Sciatic nerve (tissue), 2 donors: Measurements from ENCODE around the gene MED29. TPM values are rescaled to one million over a fixed set of nuclear protein-coding genes. Genes with fewer than 3 reads are reported as not detected.

Experiments used
- ATAC-seq: fragments of 200-7000 bp; cut with Tn5 transposase; one replicate; pipeline ENCODE4 v1.9.1; 2020; ENCODE audit warnings: mild to moderate bottlenecking, moderate library complexity
- DNase-seq: peaks from one replicate; pipeline ENCODE4 v3.0.0-alpha.2; 2020; ENCODE audit warnings: low spot score
- intact Hi-C: fragments of 100-400 bp; cut with DNase I; formaldehyde crosslinking; loops from one replicate; pipeline ENCODE4 v1.14.2; 2022
- total RNA-seq: library from RNA; stranded (reverse); fragmentation: NEBNext Ultra II Directional; extraction: Animal tissue kit (Norgen Biotek cat#: 25700); gene quantifications from one replicate; pipeline ENCODE4 v1.2.1, GENCODE V29; 2021
- donor health status: DM: no; HTN: no; CAD: no.
- donor health status: DM: no; HTN: no; CAD: no.

Gene MED29
- total RNA-seq, 1 donor from 2014 or later, result 37.2 TPM

DNA sequence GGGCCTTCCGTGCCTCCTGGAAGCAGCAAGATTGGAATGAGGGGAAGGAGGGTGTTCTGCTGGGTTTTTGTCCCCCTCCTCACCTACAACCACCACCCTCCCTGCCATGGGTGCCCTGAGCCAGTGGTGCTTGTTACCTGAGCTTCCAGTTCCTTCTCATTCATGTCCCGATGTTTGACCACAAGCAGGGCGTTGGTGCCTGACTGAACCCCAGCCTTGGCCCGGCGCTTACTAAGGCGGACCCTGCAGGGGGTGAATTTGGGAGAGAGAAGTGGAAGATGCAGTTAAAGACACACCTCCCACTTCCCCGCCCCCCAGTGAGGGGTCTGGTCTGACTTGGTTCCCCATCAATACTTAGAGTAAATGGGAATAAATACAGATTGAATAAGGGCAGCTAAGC lies 4.6 kb upstream of the MED29 start:
- intact Hi-C loops, result no loop called here
- ATAC-seq (no peak), DNase-seq (no peak)

DNA sequence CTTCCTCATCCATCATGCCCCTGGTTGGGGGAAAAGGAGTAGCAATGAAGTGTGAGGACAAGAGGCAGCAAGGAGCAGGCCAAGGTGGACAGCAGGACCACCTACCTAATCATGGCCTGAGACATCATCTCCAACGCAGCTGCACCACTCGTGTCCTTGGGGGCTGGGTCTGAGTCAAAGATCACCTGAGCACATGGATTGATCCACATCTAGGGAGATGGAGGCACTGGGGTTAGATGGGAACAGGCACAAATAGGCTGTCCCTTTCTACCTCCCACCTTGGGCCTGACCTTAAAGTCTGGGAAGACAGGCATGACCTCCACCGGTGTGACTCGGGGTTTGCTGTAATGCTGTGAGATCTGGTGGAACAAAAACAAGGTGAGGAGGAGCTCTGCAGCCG lies 2.5 kb upstream of the MED29 start:
- intact Hi-C loops, result no loop called here
- DNase-seq (no peak), ATAC-seq (no peak)

DNA sequence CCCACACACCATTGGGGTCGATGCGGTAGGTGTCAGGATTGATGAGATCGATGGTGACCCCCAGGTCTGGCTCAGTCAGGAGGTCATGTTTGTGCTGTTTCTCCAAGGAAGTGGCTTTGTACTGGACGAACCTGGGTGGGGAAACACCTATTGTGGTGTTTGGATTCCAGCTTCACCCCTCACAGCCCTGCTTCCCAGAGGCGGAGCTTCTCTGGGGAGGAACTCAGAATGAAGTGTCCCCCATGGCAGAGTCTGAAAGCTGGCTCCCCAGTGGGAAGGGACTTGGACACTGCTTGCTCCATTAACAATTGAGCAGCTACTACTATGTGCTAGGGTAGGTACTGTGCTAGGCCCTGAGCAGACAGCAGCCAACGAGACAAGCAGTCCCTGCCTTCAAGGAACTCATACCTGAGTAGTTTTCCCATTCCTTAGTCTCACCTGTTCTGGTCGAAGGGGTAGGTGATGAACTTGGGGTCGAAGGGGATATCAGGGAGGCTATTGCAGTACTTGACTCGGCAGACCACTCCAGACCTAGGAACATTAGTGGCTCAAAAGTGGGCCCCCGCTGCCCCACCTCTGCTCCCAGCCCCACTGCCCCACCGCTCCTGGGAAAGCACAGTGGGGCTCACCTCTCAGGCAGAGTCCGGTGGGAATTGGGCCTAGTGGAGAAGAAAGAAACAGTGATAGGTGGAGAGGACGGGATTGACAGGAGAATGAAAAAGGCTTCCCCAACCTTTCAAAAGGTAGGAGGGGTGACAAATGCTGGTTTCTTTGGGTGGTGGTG lies 1.4 kb upstream of the MED29 start:
- DNase-seq (no peak), ATAC-seq (no peak)
- intact Hi-C loops, result loop anchor here (10.0 kb wide), 1 partner anchor 45 kb away; the partner anchor contains the start of gene SAMD4B

DNA sequence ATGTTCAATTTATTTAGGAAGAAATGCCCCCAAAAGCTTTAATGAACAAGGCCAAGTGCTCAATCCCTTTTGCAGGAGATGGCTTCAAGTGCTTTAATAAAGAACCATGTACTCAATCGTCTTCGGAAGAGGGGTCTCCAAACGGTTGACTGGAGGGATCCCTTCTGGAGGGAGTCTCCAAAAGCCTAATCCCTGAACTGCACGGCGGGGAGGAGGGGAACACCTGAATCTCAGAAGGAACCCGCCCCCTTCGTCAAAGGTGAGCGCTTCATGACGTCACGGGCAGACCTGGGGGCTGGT lies 777 bp upstream of the MED29 start:
- no peak for ATAC-seq
- intact Hi-C loops, result loop anchor here (10.0 kb wide), 1 partner anchor 46 kb away; the partner anchor contains the start of gene SAMD4B
- DNase-seq, result no peak

DNA sequence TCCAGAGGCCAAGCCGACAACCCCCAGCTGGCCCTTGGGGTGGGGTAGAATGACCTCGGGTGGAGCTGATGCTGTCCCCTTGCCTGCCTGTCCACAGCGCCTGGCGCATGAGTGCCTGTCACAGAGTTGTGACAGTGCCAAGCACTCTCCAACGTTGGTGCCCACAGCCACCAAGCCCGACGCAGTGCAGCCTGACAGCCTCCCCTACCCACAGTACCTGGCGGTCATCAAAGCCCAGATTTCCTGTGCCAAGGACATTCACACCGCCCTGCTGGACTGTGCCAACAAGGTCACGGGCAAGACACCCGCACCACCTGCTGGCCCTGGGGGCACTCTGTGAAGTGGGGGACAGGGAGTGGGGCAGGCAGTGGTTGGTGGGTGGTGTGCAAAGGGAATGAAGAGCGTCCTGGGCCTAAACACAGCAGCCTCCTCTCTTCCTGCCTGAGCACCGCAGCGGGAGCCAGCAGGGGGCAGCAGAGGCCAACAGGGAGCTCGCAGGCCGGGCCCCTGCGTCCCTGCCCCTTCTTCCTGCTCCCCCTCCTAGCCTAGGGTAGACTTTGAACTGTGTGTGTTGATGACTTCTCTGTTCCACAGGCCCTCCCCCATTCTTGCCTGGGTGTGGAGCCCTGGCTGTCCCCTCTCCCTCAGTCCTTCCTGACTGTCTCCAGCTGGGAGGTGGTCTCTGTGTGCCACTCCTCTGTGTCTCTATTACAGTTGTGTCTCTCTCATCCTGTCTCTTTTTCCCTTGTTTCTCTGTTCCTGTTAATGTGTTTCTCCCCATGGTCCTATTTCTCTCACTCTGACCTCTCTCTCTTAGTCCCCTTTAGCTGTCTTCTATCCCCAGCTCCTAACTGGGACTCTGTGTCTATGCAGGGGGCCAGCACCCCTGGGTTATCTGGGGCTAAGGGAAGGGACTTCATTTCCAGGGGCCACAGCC lies 6.5 kb downstream of the MED29 start:
- intact Hi-C loops, result loop anchor here (10.0 kb wide), 1 partner anchor 53 kb away; the partner anchor contains the start of gene SAMD4B
- DNase-seq (peak; percentile 95), ATAC-seq (peak; percentile 83)

DNA sequence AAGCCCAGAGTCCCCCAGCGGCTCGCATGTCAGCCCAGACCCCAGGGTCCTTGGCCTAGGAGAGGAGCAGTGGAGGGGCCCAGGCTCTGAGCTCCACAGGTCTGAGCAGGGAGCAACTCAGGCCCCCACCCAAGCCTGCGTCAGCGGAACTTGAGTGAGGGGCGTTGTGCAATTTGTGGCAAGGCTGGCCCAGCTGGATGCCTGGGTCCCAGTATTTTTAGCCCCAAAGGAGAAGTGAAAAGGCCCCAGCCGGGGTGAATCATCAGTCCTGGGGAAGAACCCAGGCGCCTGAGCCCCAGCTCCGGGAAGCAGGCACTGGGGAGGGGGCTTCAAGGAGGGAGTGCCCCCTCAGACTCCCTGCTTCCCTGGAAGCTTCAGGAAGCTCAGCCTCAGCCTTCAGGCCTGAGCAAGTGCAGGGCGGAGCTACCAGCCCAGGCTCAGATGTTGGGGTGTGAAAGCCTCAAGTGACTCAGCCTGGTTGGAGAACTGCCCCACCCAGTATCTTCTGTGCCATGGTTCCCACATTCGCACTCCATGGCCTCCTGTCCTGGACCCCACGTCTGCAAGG lies 7.2 kb downstream of the MED29 start:
- intact Hi-C loops, result loop anchor here (10.0 kb wide), 1 partner anchor 54 kb away; the partner anchor contains the start of gene SAMD4B
- ATAC-seq, result peak; percentile 10
- peak; percentile 83 for DNase-seq

DNA sequence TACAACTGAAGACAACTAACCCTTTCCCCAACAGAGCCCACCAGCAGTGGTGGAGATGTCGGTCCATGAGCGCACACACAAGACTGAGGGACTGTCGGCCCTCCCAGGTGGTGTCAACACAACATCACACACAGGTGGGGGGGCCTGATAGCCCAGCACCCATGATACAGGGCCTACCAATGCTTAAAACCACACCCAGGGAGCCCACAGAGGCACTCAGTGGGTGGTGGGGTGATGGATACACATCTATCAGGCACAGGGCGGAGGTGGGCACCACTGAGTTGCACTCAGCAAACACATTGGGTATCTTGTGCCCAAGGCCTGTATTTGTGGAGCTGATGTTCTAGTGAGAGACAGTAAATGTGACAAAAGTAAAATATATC lies 8.5 kb downstream of the MED29 start:
- DNase-seq, result no peak
- intact Hi-C loops, result loop anchor here (10.0 kb wide), 1 partner anchor 55 kb away; the partner anchor contains the start of gene SAMD4B
- ATAC-seq, result no peak

DNA sequence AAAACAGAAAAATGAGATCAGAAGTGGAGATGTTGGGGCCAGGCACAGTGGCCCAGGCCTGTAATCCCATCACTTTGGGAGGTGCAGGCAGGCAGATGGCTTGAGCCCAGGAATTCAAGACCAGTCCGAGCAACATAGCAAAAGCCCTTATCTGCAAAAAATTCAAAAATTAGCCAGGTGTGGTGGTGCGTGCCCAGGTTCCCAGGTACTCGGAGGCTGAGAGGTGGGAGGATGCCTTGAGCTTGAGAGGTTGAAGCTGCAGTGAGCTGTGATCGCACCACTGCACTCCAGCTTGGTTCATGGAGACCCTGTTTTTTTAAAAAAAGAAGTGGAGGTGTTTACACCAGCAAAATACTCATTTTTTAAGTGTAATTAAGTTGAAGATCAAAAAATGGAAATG lies 8.9 kb downstream of the MED29 start:
- no peak for ATAC-seq
- intact Hi-C loops, result no loop called here
- no peak for DNase-seq

DNA sequence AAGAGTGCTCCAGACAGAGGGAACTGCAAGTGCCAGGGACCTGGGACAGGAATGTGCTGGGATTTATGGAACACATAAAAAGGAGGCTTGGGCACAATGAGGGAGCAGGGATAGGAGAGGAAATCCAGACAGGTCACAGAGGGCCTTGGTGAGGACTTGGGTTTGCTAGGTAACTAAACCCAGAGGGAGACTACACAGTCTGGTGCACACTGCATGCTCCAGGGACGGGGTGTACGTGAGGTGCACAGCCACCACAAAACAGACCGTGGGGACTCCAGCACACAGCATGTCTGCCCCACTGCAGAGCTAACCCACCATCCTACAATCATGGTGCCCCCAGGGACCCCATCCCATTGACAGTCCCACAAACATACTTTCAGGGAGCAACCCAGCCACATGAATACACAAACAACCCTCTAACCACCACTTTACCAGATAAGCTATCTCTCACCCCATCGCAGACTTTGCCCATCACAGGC lies 9.9 kb downstream of the MED29 start:
- intact Hi-C loops, result no loop called here
- DNase-seq (no peak), ATAC-seq (no peak)

DNA sequence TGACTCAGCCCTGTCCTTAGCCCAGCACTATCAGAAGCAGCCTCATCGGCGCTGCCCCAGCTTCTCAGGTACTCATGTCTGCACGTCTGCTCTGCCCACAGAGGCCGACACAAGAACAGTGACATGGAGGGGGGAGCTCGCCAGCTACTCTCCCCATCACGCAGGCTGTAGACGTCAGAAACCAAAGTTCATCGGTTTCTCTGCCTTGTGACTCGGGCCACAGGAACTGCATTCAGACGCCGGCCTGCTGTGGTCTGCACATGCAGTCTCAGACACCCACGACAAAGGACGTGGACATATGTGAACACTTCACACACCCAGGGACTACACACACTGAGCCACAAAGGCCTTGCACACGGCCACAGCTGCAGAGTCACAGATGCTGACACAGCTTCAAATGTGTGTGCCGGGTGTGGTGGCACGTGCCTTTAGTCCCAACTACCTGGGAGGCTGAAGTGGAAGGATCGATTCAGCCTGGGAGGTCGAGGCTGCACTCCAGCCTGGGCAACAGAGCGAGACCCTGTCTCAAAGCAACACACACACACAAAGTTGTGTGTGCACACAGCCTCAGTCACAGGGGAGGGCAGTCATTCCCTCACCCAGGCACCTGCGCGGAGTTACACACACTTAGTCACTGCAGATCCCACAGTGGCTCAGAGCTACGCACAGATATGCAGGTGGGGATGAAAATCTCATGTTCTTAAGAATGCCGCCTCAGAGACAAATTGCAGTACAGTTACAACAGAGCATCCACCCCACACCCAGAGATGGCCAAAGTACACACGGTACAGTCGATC lies 10.6 kb downstream of the MED29 start:
- intact Hi-C loops, result no loop called here
- ATAC-seq, result no peak

DNA sequence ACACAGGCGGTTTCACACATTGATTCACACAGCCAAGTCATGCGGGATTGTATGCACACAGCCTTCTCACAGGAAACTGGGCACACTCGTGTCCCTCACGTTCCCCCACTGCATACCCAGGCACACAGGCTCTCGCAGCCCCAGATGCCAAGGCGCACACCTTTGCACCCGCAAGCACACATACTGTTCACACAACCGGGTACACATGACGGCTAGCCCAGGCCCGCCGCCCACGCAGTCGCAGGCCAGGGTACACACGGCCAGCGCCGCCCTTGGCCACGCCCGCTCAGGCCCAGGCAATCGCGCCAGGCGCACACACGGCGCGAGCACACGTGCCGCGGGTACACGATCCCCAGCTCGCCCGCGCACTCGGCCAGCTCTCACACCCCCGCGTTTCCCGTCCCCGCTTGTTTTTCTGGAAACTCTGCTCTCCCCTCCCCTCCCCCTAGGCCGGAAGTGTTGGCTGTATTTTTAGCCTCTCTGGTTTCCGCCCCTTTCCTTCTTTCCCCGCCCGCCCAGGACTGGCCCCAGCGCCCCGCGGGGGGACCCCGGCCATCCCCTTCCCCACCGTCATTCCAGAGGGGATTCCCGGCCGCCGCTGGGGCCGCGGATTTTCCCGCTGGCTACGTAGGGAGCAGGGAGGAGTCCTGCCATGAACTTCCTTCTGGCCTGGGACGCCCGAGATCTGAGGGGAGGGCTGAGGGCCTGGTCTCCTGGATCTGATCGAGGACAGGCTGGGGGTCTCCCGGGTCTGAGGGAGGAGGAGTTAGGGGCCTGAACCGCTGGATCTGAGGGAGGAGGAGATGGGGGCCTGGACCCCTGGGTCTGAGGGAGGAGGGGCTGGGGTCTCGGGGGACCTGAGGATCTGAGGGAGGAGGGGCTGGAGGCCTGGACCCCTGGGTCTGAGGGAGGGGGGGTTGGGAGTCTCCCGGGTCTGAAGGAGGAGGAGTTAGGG lies 11.4 kb downstream of the MED29 start:
- intact Hi-C loops, result no loop called here
- ATAC-seq (peak; percentile 59), DNase-seq (peak; percentile 95)

More for the DNA sequence above, 10.6 kb downstream of the MED29 start:
- DNase-seq, result peak; percentile 76

DNA sequence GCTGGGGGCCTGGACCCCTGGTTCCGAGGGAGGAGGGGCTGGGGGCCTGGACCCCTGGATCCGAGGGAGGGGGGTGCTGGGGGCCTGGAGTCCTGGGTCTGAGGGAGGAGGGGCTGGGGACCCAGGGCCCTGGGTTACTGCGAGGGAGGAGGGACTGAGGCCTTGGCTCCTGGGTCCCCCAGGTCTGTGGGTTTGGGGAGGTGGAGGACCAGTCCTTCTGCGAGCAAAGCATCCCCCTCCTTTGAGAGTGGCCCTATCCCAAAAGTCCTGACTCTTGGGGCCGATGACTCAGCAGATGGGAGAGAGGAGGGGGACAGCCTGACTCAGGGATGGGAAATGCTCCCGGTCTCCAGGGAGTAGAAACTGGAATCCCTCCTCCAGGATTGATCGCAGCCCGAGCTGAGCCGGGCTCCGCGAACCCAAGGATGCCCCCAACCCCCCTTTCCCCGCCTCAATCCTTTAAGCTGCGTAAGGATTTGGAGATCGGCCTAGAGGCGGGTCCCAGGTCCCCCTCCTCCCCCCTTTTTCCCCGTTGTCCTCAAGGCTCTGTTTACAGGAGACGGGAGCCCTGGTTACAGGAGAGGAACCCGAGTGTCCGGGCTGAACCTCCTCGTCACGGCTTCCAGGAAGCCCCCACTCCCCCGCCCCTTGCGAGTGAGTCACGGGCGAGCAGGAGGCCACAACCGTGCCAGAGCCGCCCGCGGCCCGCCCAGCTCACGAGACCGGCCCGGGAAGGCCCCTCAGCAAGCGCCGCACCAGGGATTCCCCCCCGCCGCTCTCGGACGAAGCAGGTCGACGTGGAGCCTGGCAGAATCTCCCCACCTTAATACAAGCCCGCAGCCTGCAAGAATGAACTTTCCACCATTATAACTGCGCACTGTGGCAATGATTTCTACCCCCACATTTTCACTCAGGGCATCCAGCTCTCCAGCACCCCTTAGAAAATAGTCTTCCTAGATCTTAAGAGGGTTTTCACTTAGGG lies 12.4 kb downstream of the MED29 start:
- DNase-seq, result peak; percentile 99
- peak; percentile 78 for ATAC-seq
- intact Hi-C loops, result no loop called here

DNA sequence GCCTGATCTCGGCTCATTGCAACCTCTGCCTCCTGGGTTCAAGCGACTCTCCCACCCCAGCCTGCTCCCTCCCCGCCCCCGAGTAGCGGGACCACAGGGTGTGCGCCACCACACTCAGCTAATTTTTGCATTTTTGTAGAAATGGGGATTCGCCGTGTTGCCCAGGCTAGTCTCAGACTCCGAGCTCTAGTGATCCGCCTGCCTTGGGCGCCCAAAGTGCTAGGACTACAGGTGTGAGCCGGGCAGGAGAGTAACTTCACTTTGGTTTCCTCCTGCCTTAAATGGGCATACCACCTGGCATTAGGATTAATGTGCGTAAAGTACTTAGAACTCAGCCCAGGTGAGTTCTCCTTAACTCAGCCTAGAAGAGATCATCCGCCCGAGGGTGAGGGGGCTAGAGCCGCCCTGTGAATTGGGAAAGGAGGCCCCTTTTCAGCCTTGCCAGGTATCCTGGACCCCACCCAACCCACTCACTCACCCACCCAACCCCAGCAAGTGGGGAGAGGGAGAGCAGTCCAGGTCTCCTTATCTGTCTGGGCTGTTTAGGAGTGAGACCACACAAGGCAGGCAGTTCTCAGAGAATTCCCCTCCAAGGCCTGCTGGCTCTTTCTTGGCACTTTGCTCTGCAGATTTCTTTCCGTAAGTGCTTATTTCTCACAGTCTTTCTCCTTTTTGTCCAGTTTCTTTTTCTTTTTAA lies 14.2 kb downstream of the MED29 start:
- DNase-seq, result no peak
- intact Hi-C loops, result no loop called here
- ATAC-seq, result no peak

DNA sequence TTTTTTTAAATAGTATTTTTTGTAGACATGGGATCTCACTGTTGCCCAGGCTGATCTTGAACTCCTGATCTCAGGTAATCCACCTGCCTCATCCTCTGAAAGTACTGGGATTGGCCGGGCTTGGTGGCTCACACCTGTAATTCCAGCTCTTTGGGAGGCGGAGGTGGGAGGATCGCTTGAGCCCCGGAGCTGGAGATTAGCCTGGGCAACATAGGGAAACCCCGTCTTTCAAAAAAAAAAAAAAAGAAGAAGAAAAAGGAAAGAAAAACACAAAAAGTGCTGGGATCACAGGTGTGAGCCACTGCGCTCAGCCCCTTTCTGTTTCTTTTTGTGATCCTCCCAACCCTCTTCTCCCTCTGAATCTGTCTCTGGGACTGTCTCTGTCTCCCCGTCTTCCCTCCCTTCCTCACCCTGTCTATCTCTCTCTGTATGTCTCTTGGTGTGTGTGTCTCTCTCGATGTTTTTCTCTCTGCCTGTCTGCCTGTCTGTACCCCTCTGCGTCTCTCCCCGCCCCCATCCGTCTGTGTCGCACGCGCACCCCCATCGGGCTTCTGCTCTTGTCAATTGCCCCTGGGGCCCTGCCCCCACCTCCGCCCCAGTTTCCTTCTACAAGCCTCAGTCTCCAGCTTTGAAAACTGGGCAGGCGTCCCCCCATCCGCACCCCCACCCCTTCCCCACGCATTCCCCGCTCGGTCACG lies 14.9 kb downstream of the MED29 start:
- DNase-seq, result no peak
- no peak for ATAC-seq
- intact Hi-C loops, result no loop called here

DNA sequence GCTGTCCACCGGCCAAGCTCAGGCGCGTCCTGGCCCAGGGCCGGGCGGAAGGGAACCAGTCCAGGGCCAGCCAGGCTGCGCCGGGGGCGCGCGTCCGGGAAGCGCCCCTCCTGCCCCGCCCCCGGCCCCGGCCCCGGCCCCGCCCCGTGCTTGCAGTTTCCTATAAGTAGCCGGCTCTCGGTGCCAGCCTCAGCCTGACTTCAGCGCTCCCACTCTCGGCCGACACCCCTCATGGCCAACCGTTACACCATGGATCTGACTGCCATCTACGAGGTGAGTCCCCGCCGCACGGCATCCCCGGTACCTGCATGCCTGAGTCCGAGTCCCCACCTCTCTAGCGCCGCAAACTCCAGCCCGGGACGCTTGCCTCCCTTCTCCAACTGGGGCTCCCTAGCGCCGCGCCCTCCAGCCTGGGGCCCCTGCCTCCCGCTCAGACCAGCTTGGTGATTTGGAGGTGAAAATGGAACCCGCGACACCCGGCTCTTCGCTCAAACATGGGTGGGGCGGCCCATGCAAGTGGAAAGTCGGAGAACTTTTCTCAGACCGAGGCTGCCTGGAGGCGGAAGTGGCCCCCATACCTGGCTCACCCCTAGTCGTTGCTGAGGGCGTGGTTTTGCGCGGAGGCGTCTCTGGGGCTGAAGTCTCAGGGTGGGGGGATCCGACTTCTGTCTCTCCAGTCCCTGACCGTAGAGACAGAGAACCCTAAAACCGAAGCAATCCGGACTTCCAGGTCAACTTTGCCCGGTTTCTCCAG lies 15.7 kb downstream of the MED29 start, which contains the start of gene ZFP36:
TSS of gene ZFP36 (plus strand) at position 192 of the 754 bp plus-strand sequence. CDS start at position 250, 58 bp downstream.
- ATAC-seq (peak; percentile 29), DNase-seq (peak; percentile 96)
- intact Hi-C loops, result no loop called here
